GM12891 (cell line): ENCODE measurements around the gene KIF24.

Source experiments
- PAX5 ChIP-seq: IDR thresholded peaks from 2 replicates; pipeline ENCODE4 v1.6.1; 2011; ENCODE audit warnings: low read length, moderate library complexity, mild to moderate bottlenecking; ENCODE audit not compliant: insufficient read depth, severe bottlenecking
- POLR2A ChIP-seq: IDR thresholded peaks from 2 replicates; pipeline ENCODE4 v1.6.1; 2011; ENCODE audit warnings: low read depth, low read length, control low read depth
- POLR2AphosphoS5 ChIP-seq: IDR thresholded peaks from 2 replicates; pipeline ENCODE4 v1.6.1; 2011; ENCODE audit warnings: low read depth, low read length, control low read depth
- SPI1 ChIP-seq: IDR thresholded peaks from 2 replicates; pipeline ENCODE4 v1.6.1; 2011; ENCODE audit warnings: low read depth, low read length, control low read depth
- TAF1 ChIP-seq: IDR thresholded peaks from 2 replicates; pipeline ENCODE4 v1.6.1; 2011; ENCODE audit warnings: low read depth, low read length, control low read depth

GRCh38 chr9:34374339-34374738, 45.3 kb upstream of the KIF24 start:
- no peak for TF ChIP-seq POLR2A
- no peak for TF ChIP-seq POLR2AphosphoS5
- no peak for TF ChIP-seq SPI1
- TF ChIP-seq PAX5, result no peak
- TF ChIP-seq TAF1, result no peak
